ENCODE measurements around the gene STXBP4.

- TF ChIP-seq, protein P1, sequence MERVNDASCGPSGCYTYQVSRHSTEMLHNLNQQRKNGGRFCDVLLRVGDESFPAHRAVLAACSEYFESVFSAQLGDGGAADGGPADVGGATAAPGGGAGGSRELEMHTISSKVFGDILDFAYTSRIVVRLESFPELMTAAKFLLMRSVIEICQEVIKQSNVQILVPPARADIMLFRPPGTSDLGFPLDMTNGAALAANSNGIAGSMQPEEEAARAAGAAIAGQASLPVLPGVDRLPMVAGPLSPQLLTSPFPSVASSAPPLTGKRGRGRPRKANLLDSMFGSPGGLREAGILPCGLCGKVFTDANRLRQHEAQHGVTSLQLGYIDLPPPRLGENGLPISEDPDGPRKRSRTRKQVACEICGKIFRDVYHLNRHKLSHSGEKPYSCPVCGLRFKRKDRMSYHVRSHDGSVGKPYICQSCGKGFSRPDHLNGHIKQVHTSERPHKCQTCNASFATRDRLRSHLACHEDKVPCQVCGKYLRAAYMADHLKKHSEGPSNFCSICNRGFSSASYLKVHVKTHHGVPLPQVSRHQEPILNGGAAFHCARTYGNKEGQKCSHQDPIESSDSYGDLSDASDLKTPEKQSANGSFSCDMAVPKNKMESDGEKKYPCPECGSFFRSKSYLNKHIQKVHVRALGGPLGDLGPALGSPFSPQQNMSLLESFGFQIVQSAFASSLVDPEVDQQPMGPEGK (CRISPR knock-in tag; IDR thresholded peaks at IDR 0.05; ENCODE audit: borderline replicate concordance) = no peak
- TF ChIP-seq TCF4 (CRISPR knock-in tag; IDR thresholded peaks at IDR 0.05; ENCODE audit: borderline replicate concordance) (no peak), PPARA (CRISPR knock-in tag; IDR thresholded peaks at IDR 0.05; ENCODE audit: borderline replicate concordance) (no peak), TOX (CRISPR knock-in tag; IDR thresholded peaks at IDR 0.05; ENCODE audit: borderline replicate concordance) (no peak), ZC3H10 (CRISPR knock-in tag; IDR thresholded peaks at IDR 0.05) (no peak), ZFP30 (CRISPR knock-in tag; IDR thresholded peaks at IDR 0.05) (no peak), OSR1 (CRISPR knock-in tag; IDR thresholded peaks at IDR 0.05) (no peak), ZNF70 (CRISPR knock-in tag; IDR thresholded peaks at IDR 0.05) (no peak)
- TF ChIP-seq, protein P2, sequence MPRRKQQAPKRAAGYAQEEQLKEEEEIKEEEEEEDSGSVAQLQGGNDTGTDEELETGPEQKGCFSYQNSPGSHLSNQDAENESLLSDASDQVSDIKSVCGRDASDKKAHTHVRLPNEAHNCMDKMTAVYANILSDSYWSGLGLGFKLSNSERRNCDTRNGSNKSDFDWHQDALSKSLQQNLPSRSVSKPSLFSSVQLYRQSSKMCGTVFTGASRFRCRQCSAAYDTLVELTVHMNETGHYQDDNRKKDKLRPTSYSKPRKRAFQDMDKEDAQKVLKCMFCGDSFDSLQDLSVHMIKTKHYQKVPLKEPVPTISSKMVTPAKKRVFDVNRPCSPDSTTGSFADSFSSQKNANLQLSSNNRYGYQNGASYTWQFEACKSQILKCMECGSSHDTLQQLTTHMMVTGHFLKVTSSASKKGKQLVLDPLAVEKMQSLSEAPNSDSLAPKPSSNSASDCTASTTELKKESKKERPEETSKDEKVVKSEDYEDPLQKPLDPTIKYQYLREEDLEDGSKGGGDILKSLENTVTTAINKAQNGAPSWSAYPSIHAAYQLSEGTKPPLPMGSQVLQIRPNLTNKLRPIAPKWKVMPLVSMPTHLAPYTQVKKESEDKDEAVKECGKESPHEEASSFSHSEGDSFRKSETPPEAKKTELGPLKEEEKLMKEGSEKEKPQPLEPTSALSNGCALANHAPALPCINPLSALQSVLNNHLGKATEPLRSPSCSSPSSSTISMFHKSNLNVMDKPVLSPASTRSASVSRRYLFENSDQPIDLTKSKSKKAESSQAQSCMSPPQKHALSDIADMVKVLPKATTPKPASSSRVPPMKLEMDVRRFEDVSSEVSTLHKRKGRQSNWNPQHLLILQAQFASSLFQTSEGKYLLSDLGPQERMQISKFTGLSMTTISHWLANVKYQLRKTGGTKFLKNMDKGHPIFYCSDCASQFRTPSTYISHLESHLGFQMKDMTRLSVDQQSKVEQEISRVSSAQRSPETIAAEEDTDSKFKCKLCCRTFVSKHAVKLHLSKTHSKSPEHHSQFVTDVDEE (CRISPR knock-in tag; IDR thresholded peaks at IDR 0.05) = no peak
- TF ChIP-seq, protein P3, sequence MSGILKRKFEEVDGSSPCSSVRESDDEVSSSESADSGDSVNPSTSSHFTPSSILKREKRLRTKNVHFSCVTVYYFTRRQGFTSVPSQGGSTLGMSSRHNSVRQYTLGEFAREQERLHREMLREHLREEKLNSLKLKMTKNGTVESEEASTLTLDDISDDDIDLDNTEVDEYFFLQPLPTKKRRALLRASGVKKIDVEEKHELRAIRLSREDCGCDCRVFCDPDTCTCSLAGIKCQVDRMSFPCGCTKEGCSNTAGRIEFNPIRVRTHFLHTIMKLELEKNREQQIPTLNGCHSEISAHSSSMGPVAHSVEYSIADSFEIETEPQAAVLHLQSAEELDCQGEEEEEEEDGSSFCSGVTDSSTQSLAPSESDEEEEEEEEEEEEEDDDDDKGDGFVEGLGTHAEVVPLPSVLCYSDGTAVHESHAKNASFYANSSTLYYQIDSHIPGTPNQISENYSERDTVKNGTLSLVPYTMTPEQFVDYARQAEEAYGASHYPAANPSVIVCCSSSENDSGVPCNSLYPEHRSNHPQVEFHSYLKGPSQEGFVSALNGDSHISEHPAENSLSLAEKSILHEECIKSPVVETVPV (CRISPR knock-in tag; IDR thresholded peaks at IDR 0.05) = no peak
Observed at GRCh38 chr17:55158439-55158838, 189.9 kb downstream of the STXBP4 start.
